Retinal pigment epithelial cell (primary cell): ENCODE results near the gene ADGRD1.

ENCODE experiments used
- DNase-seq: peaks from one replicate; pipeline ENCODE4 v3.0.0-alpha.2; 2010; ENCODE audit warnings: low read depth
- H3K4me3 ChIP-seq: 2 replicates; pipeline ENCODE4 v1.5.1; 2011; ENCODE audit warnings: mild to moderate bottlenecking, low read length, control low read depth, moderate library complexity
- CTCF ChIP-seq: conservative IDR thresholded peaks from 2 replicates; pipeline ENCODE4 v1.5.1; 2011; ENCODE audit warnings: low read depth, low read length, control low read depth, inconsistent platforms

Gene ADGRD1

GRCh38 chr12:131012279-131013069 lies 58.8 kb downstream of the ADGRD1 start:
- no peak for DNase-seq
- no peak for TF ChIP-seq CTCF
- no peak overlapping the region for H3K4me3 ChIP-seq

GRCh38 chr12:131013118-131013517 lies 59.4 kb downstream of the ADGRD1 start:
- no peak overlapping the region for H3K4me3 ChIP-seq
- no peak for DNase-seq
- TF ChIP-seq CTCF, result no peak

- no peak for DNase-seq
- TF ChIP-seq CTCF, result no peak
- no peak overlapping the region for H3K4me3 ChIP-seq
Measured at GRCh38 chr12:131014343-131014742, 60.6 kb downstream of the ADGRD1 start.

GRCh38 chr12:131015581-131016337 lies 62.1 kb downstream of the ADGRD1 start:
- TF ChIP-seq CTCF, result no peak
- H3K4me3 ChIP-seq, result no peak overlapping the region
- no peak for DNase-seq

- H3K4me3 ChIP-seq, result no peak overlapping the region
- TF ChIP-seq CTCF, result no peak
- DNase-seq, result no peak
Measured at GRCh38 chr12:131017477-131017991, 63.8 kb downstream of the ADGRD1 start.

- H3K4me3 ChIP-seq, result no peak overlapping the region
- TF ChIP-seq CTCF, result no peak
- DNase-seq, result no peak
Measured at GRCh38 chr12:131018019-131018620, 64.4 kb downstream of the ADGRD1 start.
